Bronchus fibroblast of lung (primary cell): Measurements from ENCODE around the gene ZNF470. TPM values are rescaled to one million over a fixed set of nuclear protein-coding genes. Genes with fewer than 3 reads are reported as not detected.

ENCODE experiments used
- total RNA-seq: library from RNA; depleted of rRNA; stranded (reverse); fragments of >200 nt; gene quantifications from 2 replicates; pipeline ENCODE4 v1.2.3, GENCODE V29; 2015

ZNF470 gene
- 0.59 and 1.2 TPM in 2 replicates for total RNA-seq

DNA sequence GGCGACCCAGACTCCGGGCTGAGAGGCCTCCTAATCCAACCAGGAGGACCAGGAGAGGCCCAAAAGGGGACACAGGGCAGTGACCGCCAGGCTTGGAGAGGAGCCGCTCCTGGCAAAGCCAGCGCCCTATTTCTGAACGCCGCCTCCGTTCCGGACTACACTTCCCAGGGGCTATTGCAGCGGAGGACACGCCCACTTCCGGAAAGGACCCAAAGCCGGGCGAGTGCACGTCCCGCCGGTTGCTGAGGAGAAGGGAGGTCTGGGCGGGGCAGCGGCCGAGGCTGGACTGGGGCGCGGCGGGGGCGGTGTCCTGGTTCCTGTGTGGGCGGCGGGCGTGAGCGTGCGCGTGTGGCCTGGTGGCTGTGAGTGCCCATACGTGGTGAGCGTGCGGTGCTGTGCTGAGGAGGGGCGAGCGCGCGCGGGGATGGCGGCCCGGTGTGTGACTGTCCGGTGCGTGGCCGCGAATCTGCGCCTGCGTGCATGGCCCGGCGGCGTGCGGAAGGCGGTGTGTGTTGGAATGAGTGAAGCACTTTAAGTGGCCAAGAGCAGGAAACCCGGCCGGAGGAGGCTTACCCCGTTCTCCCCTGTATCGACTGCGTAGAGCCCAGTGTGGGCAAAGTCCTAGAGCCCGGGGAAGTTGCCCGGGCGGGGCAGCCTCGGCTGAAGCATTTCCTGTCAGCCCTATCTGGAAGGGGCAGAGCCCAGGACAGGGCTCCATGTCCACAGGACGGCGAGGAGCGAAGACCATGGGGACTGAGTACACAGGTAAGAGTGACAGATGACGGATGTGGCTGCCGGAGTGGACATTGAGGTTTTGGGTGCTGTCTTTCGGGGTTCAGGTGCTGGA lies at the start of gene ZNF470:
TSS of gene ZNF470 (plus strand) at position 195 of the 847 bp plus-strand sequence. CDS start 2,844 bp downstream, outside the sequence.

DNA sequence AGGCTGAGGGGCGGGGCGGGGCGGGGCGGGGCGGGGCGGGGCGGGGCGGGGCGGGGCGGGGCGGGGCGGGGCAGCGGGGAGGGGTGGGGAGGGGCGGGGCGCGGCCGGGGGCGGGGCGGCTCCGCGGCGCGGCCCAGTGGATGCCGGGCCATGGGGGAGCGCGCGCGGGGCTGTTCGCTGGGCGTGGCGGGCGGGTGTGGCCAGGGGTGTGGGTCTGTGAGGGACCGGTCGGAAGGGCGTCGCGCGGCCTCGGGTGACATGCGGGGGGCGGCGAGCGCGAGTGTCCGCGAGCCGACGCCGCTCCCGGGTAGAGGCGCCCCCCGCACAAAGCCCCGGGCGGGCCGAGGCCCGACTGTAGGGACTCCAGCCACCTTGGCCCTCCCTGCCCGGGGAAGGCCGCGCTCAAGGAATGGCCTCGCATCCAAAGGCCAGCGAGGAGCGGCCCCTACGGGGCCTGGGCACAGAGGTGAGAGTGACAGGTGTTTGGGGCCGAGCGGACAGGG lies 28.5 kb upstream of the ZNF470 start, which contains the start of gene ZFP28:
TSS of gene ZFP28 (plus strand) at position 188 of the 503 bp plus-strand sequence. CDS start at position 259, 71 bp downstream.

DNA sequence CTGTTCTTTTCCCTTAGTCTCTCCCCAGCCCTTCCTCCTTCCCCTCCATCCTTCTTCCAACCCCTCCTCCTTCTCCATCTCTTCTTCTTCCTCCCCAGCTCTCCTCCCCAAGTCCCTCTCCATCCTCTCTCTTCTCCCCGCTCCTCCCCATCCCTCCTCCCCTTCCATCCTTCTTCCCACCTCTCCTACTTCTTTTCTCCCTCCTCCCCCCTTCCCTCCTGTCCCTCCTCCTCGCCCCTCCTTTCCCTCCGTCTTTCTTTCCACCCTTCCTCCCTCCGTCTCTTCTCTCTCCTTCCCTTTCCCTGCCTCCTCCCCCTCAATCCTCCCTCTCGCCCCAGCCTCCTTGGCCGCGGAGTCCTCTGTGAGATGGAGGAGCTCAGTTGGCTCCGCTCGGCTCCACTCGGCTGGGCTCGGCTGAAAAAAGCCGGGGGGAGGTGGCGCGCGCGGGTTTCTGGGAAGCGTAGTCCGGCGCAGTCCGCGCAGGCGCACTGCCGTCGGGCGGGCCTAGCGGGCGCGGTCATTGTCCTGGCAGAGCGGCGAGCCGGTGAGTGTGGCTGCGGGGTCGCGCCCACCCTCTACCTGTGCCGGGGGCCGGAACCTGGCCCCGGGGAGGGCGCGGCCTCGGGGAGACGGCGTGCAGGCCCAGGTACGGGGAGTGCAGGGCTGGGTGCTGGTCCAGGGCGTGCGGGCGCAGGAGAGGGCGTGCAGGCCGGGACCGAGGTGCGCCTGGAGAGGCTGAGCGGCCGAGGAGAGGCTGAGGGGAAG lies 27.7 kb downstream of the ZNF470 start, which contains the start of gene ZNF71:
TSS of gene ZNF71 (plus strand) at position 520 of the 765 bp plus-strand sequence. CDS start 6,257 bp downstream, outside the sequence.

Other genes starting within 250 kb of the ZNF470 start
- gene ZNF582, start 173.9 kb upstream of the ZNF470 start, total RNA-seq = 1.8 and 2.2 TPM in 2 replicates
- 1.2 and 2.2 TPM in 2 replicates for gene ZNF583, start 163.1 kb upstream of the ZNF470 start, total RNA-seq
- 1.0 and 1.3 TPM in 2 replicates for gene ZNF667, start 90.1 kb upstream of the ZNF470 start, total RNA-seq
- 0.50 and 0.89 TPM in 2 replicates for gene ZNF471, start 59.6 kb upstream of the ZNF470 start, total RNA-seq
- 5.5 and 5.9 TPM in 2 replicates for gene ZFP28, start 28.5 kb upstream of the ZNF470 start, total RNA-seq
- gene ZNF71, start 27.8 kb downstream of the ZNF470 start, total RNA-seq = 5.5 and 6.1 TPM in 2 replicates
- 0.17 TPM in 1 of 2 replicates, not detected in the other for gene SMIM17, start 75.7 kb downstream of the ZNF470 start, total RNA-seq
- gene ZNF835, start 104.3 kb downstream of the ZNF470 start, total RNA-seq = under 0.01 and 0.89 TPM in 2 replicates